Loucy (cell line): ENCODE data around the gene TGFBR3.

Source experiments
- H2AFZ ChIP-seq: fragments of 200-600 bp; sonication (generic); 2 replicates; pipeline ENCODE4 v1.6.0; 2016; ENCODE audit warnings: antibody characterized with exemption, mild to moderate bottlenecking, low read length, moderate library complexity
- H3F3A ChIP-seq: fragments of 200-600 bp; 2 replicates; pipeline ENCODE4 v1.6.0; 2016; ENCODE audit warnings: antibody characterized with exemption, low read depth, mild to moderate bottlenecking
- H3K27me3 ChIP-seq: fragments of 200-600 bp; sonication (generic); 2 replicates; pipeline ENCODE4 v1.6.1; 2014; ENCODE audit warnings: low read length, mild to moderate bottlenecking; ENCODE audit not compliant: insufficient read depth, poor library complexity, severe bottlenecking
- H3K36me3 ChIP-seq: fragments of 200-600 bp; sonication (generic); 2 replicates; pipeline ENCODE4 v1.6.1; 2016; ENCODE audit warnings: low read length; ENCODE audit not compliant: insufficient read depth
- H3K4me1 ChIP-seq: fragments of 200-600 bp; sonication (generic); 2 replicates; pipeline ENCODE4 v1.5.1; 2014; ENCODE audit warnings: low read length, mild to moderate bottlenecking; ENCODE audit not compliant: insufficient read depth, poor library complexity, severe bottlenecking
- H3K4me2 ChIP-seq: fragments of 200-600 bp; sonication (generic); 2 replicates; pipeline ENCODE4 v1.6.0; 2014; ENCODE audit warnings: antibody characterized with exemption, low read length, low read depth, mild to moderate bottlenecking; ENCODE audit not compliant: poor library complexity, severe bottlenecking
- H3K4me3 ChIP-seq: fragments of 200-600 bp; sonication (generic); 2 replicates; pipeline ENCODE4 v1.5.1; 2014; ENCODE audit warnings: low read length, mild to moderate bottlenecking, mixed read lengths; ENCODE audit not compliant: poor library complexity, severe bottlenecking
- H3K79me2 ChIP-seq: fragments of 200-600 bp; sonication (generic); 2 replicates; pipeline ENCODE4 v1.6.1; 2014; ENCODE audit warnings: low read length; ENCODE audit not compliant: insufficient read depth
- H3K9ac ChIP-seq: fragments of 200-600 bp; sonication (generic); 2 replicates; pipeline ENCODE4 v1.6.0; 2014; ENCODE audit warnings: mild to moderate bottlenecking, low read depth, low read length, moderate library complexity; ENCODE audit not compliant: poor library complexity, severe bottlenecking
- H3K9me2 ChIP-seq: fragments of 200-600 bp; sonication (generic); replicated peaks from 2 replicates; pipeline ENCODE4 v1.6.1; 2016; ENCODE audit warnings: low read depth, low read length, mixed read lengths
- H3K9me3 ChIP-seq: fragments of 200-600 bp; sonication (generic); 2 replicates; pipeline ENCODE4 v1.6.1; 2014; ENCODE audit warnings: mild to moderate bottlenecking, antibody characterized with exemption, low read length, low read depth; ENCODE audit not compliant: insufficient read depth
- H4K20me1 ChIP-seq: fragments of 200-600 bp; sonication (generic); 2 replicates; pipeline ENCODE4 v1.6.0; 2014; ENCODE audit warnings: antibody characterized with exemption, low read length, mild to moderate bottlenecking; ENCODE audit not compliant: insufficient read depth, poor library complexity, severe bottlenecking
- EZH2phosphoT487 ChIP-seq: fragments of 200-600 bp; IDR thresholded peaks from 2 replicates; pipeline ENCODE4 v1.6.1; 2018; ENCODE audit warnings: antibody characterized with exemption, mild to moderate bottlenecking, moderate library complexity, borderline replicate concordance
- TF ChIP-seq, protein P1 (sequence below): fragments of 200-600 bp; sonication (generic); conservative IDR thresholded peaks from 2 replicates; pipeline ENCODE4 v1.5.1; 2014; ENCODE audit warnings: mild to moderate bottlenecking, antibody characterized with exemption, low read length

Gene TGFBR3

DNA sequence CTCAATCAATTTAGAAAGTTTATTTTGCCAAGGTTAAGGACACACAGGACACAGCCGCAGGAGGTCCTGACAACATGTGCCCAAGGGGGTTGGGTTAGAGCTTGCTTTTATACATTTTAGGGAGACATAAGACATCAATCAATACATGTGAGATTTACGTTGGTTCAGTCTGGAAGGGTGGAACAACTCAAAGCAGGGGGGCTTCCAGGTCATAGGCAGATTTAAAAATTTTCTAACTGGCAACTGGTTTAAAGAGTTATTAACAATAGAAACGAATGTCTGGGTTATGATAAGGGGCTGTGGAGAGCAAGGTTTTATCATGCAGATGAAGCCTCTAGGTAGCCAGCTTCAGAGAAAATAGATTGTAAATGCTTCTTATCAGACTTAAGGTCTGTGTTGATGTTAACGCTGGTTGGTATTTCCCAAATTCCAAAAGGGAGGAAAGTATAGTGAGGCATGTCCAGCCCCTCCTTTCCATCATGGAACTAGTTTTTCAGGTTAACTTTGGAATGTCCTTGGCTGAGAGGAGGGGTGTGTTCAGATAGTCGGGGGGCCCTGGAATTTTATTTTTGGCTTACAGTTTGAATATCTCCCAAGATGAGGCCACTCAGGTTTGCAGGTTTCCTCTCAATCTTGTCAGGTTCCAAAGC lies 31.0 kb upstream of the TGFBR3 start:
- TF ChIP-seq, protein P1, sequence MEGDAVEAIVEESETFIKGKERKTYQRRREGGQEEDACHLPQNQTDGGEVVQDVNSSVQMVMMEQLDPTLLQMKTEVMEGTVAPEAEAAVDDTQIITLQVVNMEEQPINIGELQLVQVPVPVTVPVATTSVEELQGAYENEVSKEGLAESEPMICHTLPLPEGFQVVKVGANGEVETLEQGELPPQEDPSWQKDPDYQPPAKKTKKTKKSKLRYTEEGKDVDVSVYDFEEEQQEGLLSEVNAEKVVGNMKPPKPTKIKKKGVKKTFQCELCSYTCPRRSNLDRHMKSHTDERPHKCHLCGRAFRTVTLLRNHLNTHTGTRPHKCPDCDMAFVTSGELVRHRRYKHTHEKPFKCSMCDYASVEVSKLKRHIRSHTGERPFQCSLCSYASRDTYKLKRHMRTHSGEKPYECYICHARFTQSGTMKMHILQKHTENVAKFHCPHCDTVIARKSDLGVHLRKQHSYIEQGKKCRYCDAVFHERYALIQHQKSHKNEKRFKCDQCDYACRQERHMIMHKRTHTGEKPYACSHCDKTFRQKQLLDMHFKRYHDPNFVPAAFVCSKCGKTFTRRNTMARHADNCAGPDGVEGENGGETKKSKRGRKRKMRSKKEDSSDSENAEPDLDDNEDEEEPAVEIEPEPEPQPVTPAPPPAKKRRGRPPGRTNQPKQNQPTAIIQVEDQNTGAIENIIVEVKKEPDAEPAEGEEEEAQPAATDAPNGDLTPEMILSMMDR, result no peak
- TF ChIP-seq EZH2phosphoT487, result no peak
- Histone ChIP-seq H3K9me3 (no peaks in the 10 kb centered on the region), H3K79me2 (no peaks in the 10 kb centered on the region), H3K4me2 (no peak overlapping the region), H3F3A (no peaks in the 10 kb centered on the region), H3K9ac (no peak overlapping the region), H3K4me3 (no peak overlapping the region), H3K27me3 (no peaks in the 10 kb centered on the region), H3K36me3 (no peaks in the 10 kb centered on the region), H2AFZ (no peak overlapping the region), H4K20me1 (no peaks in the 10 kb centered on the region), H3K4me1 (no peaks in the 10 kb centered on the region), H3K9me2 (no peaks in the 10 kb centered on the region)

DNA sequence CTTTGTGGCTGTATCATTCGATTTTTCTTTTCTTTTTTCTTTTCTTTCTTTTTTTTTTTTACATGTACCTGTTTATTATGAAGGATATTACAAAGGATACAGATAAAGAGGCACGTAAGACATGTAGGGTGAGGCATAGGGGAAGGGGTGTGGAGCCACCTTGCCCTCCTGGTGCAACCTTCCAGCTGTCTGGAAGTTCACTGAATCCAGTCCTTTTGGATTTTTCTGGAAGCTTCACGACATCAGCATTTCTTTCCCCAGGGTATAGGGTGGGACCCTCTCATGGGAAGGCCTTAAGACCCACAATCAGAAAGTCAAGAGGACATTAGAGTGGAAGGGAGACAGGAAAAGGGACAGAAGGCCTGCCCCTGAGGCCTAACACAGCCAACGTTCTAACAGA lies 30.1 kb upstream of the TGFBR3 start:
- Histone ChIP-seq H3K4me1 (no peaks in the 10 kb centered on the region), H3K4me3 (no peak overlapping the region), H3K27me3 (no peaks in the 10 kb centered on the region), H2AFZ (no peak overlapping the region), H3K9me2 (no peaks in the 10 kb centered on the region), H3K79me2 (no peaks in the 10 kb centered on the region), H3K4me2 (no peak overlapping the region), H3K9ac (no peak overlapping the region), H3F3A (no peaks in the 10 kb centered on the region), H4K20me1 (no peaks in the 10 kb centered on the region), H3K36me3 (no peaks in the 10 kb centered on the region), H3K9me3 (no peaks in the 10 kb centered on the region)
- TF ChIP-seq EZH2phosphoT487, result no peak
- TF ChIP-seq, protein P1, result no peak

DNA sequence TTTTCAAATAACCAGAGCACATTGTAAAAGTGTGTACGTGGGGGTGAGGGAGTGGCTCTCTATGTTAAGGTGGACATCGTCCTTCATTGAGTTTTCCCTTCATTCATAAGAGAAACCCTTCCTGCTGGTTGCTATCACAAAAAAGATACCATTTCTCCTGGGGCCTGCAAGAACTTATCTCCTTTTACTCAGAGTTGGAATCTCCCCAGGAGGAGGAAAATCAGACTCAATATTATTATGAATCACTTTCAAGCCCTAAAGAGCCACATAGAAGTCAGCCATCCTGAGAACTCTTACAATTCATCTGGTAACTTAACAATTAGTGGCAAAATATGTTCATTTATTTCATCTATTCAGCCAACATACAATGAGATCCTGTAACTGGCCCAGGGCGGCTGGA lies 27.1 kb upstream of the TGFBR3 start:
- Histone ChIP-seq H2AFZ (no peak overlapping the region), H3K9ac (no peak overlapping the region), H3K4me1 (no peaks in the 10 kb centered on the region), H3F3A (no peaks in the 10 kb centered on the region), H3K27me3 (no peaks in the 10 kb centered on the region), H3K4me2 (no peak overlapping the region), H3K9me3 (no peaks in the 10 kb centered on the region), H3K79me2 (no peaks in the 10 kb centered on the region), H3K9me2 (no peaks in the 10 kb centered on the region), H3K4me3 (no peak overlapping the region), H4K20me1 (no peaks in the 10 kb centered on the region), H3K36me3 (no peaks in the 10 kb centered on the region)
- TF ChIP-seq, protein P1, result no peak
- no peak for TF ChIP-seq EZH2phosphoT487
